Measurements from ENCODE around the gene NF1. TPM values are rescaled to one million over a fixed set of nuclear protein-coding genes. Genes with fewer than 3 reads are reported as not detected.

The NF1 gene
- total RNA-seq, 1 donor from 2014 or later = 37.1 TPM

DNA sequence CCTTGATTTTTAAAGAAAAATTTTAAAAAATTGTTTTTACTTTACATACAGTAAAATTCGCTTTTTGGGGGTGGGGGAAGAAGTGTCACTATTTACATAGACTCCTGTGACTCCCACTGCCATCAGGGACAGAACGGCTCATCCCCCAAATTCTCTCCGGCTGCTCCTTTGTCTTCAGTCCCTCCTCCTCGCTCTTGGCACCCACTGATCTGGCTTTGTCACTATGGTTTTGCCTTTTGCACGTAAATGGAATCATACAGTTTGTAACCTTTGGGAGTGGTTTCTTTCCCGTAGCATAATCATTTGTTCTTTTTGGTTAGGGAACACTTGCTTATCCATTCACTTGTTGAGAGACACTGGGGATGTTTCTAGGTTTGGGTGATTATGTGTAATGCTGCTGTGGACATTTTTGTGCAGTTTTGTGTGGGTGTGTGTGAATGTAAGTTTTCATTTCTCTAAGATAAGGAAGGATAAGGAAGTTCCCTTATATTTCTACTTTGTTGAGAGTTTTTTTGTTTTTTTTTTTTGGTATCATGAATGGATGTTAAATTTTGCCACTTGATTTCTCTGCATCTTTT lies 324.1 kb downstream of the NF1 start:
- no peak for ATAC-seq

DNA sequence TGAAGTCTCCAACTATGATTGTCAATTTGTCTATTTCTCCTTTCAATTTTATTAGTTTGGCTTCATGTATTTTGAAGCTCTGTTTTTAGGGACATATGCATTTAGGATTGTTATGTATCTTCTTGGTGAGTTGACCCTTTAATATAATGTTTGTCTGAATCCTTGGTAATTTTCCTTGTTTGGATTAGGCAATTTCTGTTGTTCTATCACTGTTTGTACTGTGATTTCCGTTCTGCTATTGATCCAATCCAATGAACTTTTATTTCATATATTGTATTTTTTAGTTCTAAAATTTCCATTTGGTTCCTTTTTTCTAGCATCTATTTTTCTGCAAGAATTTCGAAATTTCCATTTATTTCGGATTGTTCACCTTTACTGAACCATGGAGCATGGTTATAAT lies 327.7 kb downstream of the NF1 start:
- intact Hi-C loops (cut with DNase I) = no loop called here
- ATAC-seq (no peak), DNase-seq (ENCODE audit: missing footprints) (no peak)

More for the DNA sequence above, 324.1 kb downstream of the NF1 start:
- intact Hi-C loops (cut with DNase I) = no loop called here
- DNase-seq (ENCODE audit: missing footprints) = no peak

DNA sequence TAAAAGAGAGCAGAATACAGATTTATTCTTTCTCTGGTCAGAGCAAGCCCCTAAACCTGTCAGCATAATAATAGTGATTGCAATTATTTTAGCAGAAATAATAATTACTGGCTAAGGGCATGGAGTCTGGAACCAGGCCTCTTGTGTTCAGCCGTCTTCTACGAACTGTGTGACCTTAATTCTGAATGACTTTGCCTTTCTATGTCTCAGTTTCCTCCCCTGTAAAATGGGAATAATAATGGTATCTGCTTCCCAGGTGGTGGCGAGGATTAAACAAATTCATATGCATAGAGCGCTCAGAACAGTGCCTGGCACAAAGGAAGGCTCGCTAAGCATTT lies 330.1 kb downstream of the NF1 start:
- ATAC-seq (no peak), DNase-seq (ENCODE audit: missing footprints) (peak; percentile 0)
- intact Hi-C loops (cut with DNase I) = no loop called here

DNA sequence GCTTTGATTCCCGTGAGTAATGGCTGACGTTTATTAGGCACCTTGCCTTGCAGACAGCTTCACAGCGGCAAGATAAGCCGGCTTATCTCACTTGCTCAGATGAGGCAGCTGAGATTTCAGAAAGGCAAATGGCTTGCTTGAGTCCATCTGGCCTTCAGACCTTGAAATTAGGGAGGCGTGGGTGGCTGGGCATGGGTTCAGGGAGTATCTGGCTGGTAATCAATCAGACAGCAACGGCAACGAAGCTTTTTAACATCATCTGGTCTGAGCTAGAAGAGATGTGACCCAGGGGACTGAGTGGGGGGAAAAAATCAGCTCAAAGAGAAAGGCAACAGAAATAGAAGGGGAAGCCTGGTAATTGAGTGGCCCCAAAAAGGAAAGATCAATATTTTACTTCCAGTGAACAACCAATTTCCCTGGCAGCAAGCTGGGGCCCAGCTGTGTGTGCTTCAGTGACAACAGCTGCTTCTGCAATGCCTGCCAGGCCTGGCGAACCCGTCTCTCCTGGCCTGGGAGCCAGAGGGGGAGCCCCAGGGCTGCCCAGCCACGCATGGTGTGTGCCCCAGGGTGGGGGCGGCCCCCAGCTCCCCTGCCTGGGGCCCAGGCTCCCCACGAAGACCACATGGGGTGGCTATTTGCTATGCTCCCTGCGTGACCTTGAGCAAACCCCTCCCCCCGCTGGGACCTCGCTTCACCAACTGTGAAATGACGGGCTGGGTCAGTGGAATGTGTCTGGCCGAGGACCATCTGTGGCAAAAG lies 330.7 kb downstream of the NF1 start:
- intact Hi-C loops (cut with DNase I) = no loop called here
- DNase-seq (ENCODE audit: missing footprints) (peak; percentile 74), ATAC-seq (peak; percentile 60)

Small RNA genes within 50 kb of the gene (microRNA-seq; reads per million reads assigned to microRNA genes)
- gene MIR4733 = not detected

Other genes starting within 250 kb of the NF1 start
- gene TEFM, start 188.7 kb upstream of the NF1 start, total RNA-seq = 15.6 TPM
- gene ADAP2, start 173.0 kb upstream of the NF1 start, total RNA-seq = 8.6 TPM
- 5.7 TPM for gene RNF135, start 123.9 kb upstream of the NF1 start, total RNA-seq
- not detected for gene OMG, start 202.3 kb downstream of the NF1 start, total RNA-seq
- gene EVI2B, start 219.1 kb downstream of the NF1 start, total RNA-seq = 2.9 TPM
- gene EVI2A, start 226.6 kb downstream of the NF1 start, total RNA-seq = 3.0 TPM

Measured in Right ventricle myocardium inferior (tissue), 1 donor.